ENCODE data around the gene VPS26C. TPM values are rescaled to one million over a fixed set of nuclear protein-coding genes. Genes with fewer than 3 reads are reported as not detected.
A peak's percentile ranks its signal among the peaks of the same experiment; 100 is the strongest.

The VPS26C gene
- total and polyA plus RNA-seq, 5 experiments from 2014 or later = 60.1 to 77.8 (median 72.7) TPM

GRCh38 chr21:37240978-37241377 lies 26.2 kb downstream of the VPS26C start:
- ATAC-seq = no peak
- Mint-ChIP-seq H3K9me3 (no peaks in the 10 kb centered on the region), H3K27ac (peak overlapping the region in 6 of 10 donors; percentile 7 to 78 (median 50)), H3K4me3 (no peak overlapping the region), H3K36me3 (peaks cover 0 to 54% (median 5%) of the 10 kb centered on the region in 3 donors), H3K4me1 (peaks cover 44 to 70% (median 62%) of the 10 kb centered on the region in 4 donors), H3K27me3 (no peaks in the 10 kb centered on the region)
- DNase-seq = no peak
- POLR2A ChIA-PET = no interaction called here

GRCh38 chr21:37237764-37238163 lies 29.4 kb downstream of the VPS26C start:
- peak overlapping the region; percentile 76 to 95 (median 88) for H3K27ac Mint-ChIP-seq
- POLR2A ChIA-PET = interaction anchor here (0.5 kb wide), 1 partner anchor 17 kb away, joined by 3 read pairs; no protein-coding TSS in a partner anchor

GRCh38 chr21:37237346-37237745 lies 29.8 kb downstream of the VPS26C start:
- ATAC-seq (peak in 1 of 2 donors; percentile 20), DNase-seq (no peak)
- POLR2A ChIA-PET = interaction anchor here (0.5 kb wide), 1 partner anchor 16 kb away, joined by 3 read pairs; no protein-coding TSS in a partner anchor
- Mint-ChIP-seq H3K4me3 (peak overlapping the region in 2 of 10 donors; percentile 12 to 37), H3K9me3 (no peaks in the 10 kb centered on the region), H3K27me3 (no peaks in the 10 kb centered on the region), H3K4me1 (peaks cover 19 to 39% (median 27%) of the 10 kb centered on the region in 4 donors), H3K36me3 (peaks cover 0 to 64% (median 5%) of the 10 kb centered on the region in 3 donors), H3K27ac (peak overlapping the region in 9 of 10 donors; percentile 76 to 95 (median 86))

More at GRCh38 chr21:37237764-37238163, 29.4 kb downstream of the VPS26C start:
- H3K27me3 Mint-ChIP-seq = no peaks in the 10 kb centered on the region
- peak in 2 of 10 donors; percentile 23 to 34 for DNase-seq
- no peaks in the 10 kb centered on the region for H3K9me3 Mint-ChIP-seq
- peak overlapping the region in 5 of 10 donors; percentile 6 to 64 (median 31) for H3K4me3 Mint-ChIP-seq
- ATAC-seq = peak; percentile 81 to 96
- H3K4me1 Mint-ChIP-seq = peaks cover 19 to 39% (median 30%) of the 10 kb centered on the region in 4 donors
- H3K36me3 Mint-ChIP-seq = peaks cover 0 to 61% (median 5%) of the 10 kb centered on the region in 3 donors

- ATAC-seq (no peak), DNase-seq (no peak)
- H3K4me1 Mint-ChIP-seq = peaks cover 12 to 20% (median 19%) of the 10 kb centered on the region in 4 donors
- H3K36me3 Mint-ChIP-seq = peaks cover 0 to 73% (median 10%) of the 10 kb centered on the region in 3 donors
- no peaks in the 10 kb centered on the region for H3K27me3 Mint-ChIP-seq
- H3K4me3 Mint-ChIP-seq = no peak overlapping the region
- no peak overlapping the region for H3K27ac Mint-ChIP-seq
- H3K9me3 Mint-ChIP-seq = no peaks in the 10 kb centered on the region
- POLR2A ChIA-PET = interaction anchor here (1.1 kb wide), 1 partner anchor 24 kb away, joined by 4 read pairs; no protein-coding TSS in a partner anchor
Observed at GRCh38 chr21:37233551-37234146, 33.5 kb downstream of the VPS26C start.

GRCh38 chr21:37232274-37233018 lies 34.7 kb downstream of the VPS26C start:
- H3K4me3 Mint-ChIP-seq = no peak overlapping the region
- no peaks in the 10 kb centered on the region for H3K9me3 Mint-ChIP-seq
- H3K4me1 Mint-ChIP-seq = peaks cover 4 to 8% (median 6%) of the 10 kb centered on the region in 4 donors
- peak overlapping the region in 1 of 10 donors; percentile 14 for H3K27ac Mint-ChIP-seq
- POLR2A ChIA-PET = interaction anchor here (0.6 to 1.4 kb wide), 3 partner anchors 12 to 35 kb away, joined by 3 to 4 read pairs (median 3); partner anchors contain the start of gene VPS26C
- no peak for ATAC-seq
- no peaks in the 10 kb centered on the region for H3K27me3 Mint-ChIP-seq
- peaks cover 0 to 75% (median 18%) of the 10 kb centered on the region in 3 donors for H3K36me3 Mint-ChIP-seq
- DNase-seq = no peak

GRCh38 chr21:37231671-37232070 lies 35.5 kb downstream of the VPS26C start:
- ATAC-seq (no peak), DNase-seq (no peak)
- Mint-ChIP-seq H3K27ac (peak overlapping the region in 3 of 10 donors; percentile 46 to 79 (median 69)), H3K27me3 (no peaks in the 10 kb centered on the region), H3K4me3 (no peak overlapping the region), H3K4me1 (peaks cover under 1 to 5% (median 2%) of the 10 kb centered on the region in 4 donors), H3K36me3 (peaks cover 0 to 74% (median 18%) of the 10 kb centered on the region in 3 donors), H3K9me3 (no peaks in the 10 kb centered on the region)
- POLR2A ChIA-PET = interaction anchor here (0.6 to 1.4 kb wide), 3 partner anchors 12 to 36 kb away, joined by 3 to 4 read pairs (median 3); partner anchors contain the start of gene VPS26C

GRCh38 chr21:37231249-37231645 lies 35.9 kb downstream of the VPS26C start:
- H3K27ac Mint-ChIP-seq = peak overlapping the region in 8 of 10 donors; percentile 4 to 91 (median 66)
- H3K4me3 Mint-ChIP-seq = no peak overlapping the region
- no peak for ATAC-seq
- H3K9me3 Mint-ChIP-seq = no peaks in the 10 kb centered on the region
- peaks cover 0 to 72% (median 18%) of the 10 kb centered on the region in 3 donors for H3K36me3 Mint-ChIP-seq
- DNase-seq = no peak
- H3K4me1 Mint-ChIP-seq = peaks cover 0 to 8% (median 5%) of the 10 kb centered on the region in 4 donors
- POLR2A ChIA-PET = interaction anchor here (1.2 kb wide), 1 partner anchor 36 kb away, joined by 4 read pairs; the partner anchor contains the start of gene VPS26C
- H3K27me3 Mint-ChIP-seq = no peaks in the 10 kb centered on the region

- DNase-seq (no peak), ATAC-seq (no peak)
- Mint-ChIP-seq H3K4me3 (no peak overlapping the region), H3K36me3 (peaks cover 0 to 68% (median 18%) of the 10 kb centered on the region in 3 donors), H3K4me1 (peaks cover 4 to 13% (median 9%) of the 10 kb centered on the region in 4 donors), H3K9me3 (no peaks in the 10 kb centered on the region), H3K27ac (peak overlapping the region in 7 of 10 donors; percentile 4 to 91 (median 46)), H3K27me3 (no peaks in the 10 kb centered on the region)
- POLR2A ChIA-PET = no interaction called here
Observed at GRCh38 chr21:37230632-37231248, 36.4 kb downstream of the VPS26C start.

GRCh38 chr21:37228003-37228400 lies 39.1 kb downstream of the VPS26C start:
- Mint-ChIP-seq H3K4me1 (peaks cover 13 to 41% (median 28%) of the 10 kb centered on the region in 4 donors), H3K27me3 (no peaks in the 10 kb centered on the region), H3K9me3 (no peaks in the 10 kb centered on the region), H3K36me3 (peaks cover 0 to 66% (median 20%) of the 10 kb centered on the region in 3 donors), H3K4me3 (no peak overlapping the region), H3K27ac (peak overlapping the region in 9 of 10 donors; percentile 8 to 89 (median 76))
- ATAC-seq = no peak
- DNase-seq = no peak
- POLR2A ChIA-PET = interaction anchor here (0.7 to 1.7 kb wide), 2 partner anchors 39 to 154 kb away, joined by 3 to 7 read pairs; partner anchors contain the start of gene VPS26C

- Mint-ChIP-seq H3K4me3 (no peak overlapping the region), H3K27me3 (no peaks in the 10 kb centered on the region), H3K9me3 (no peaks in the 10 kb centered on the region), H3K4me1 (peaks cover 15 to 45% (median 32%) of the 10 kb centered on the region in 4 donors), H3K27ac (peak overlapping the region; percentile 79 to 98 (median 94)), H3K36me3 (peaks cover 0 to 64% (median 20%) of the 10 kb centered on the region in 3 donors)
- ATAC-seq = no peak
- POLR2A ChIA-PET = interaction anchor here (1.7 kb wide), 1 partner anchor 40 kb away, joined by 7 read pairs; the partner anchor contains the start of gene VPS26C
- no peak for DNase-seq
Observed at GRCh38 chr21:37227071-37228002, 39.8 kb downstream of the VPS26C start.

All from naive thymus-derived CD8-positive, alpha-beta T cell (primary cell).